K562 (cell line): ENCODE results near the gene TTC22. TPM values are rescaled to one million over a fixed set of nuclear protein-coding genes. Genes with fewer than 3 reads are reported as not detected.

ENCODE experiments used
- ATAC-seq: fragments of 200-7000 bp; cut with Tn5 transposase; 3 replicates; pipeline ENCODE4 v1.9.1; 2020; ENCODE audit warnings: moderate library complexity
- BruUV-seq: library from RNA; stranded (reverse); fragments of 400-500 nt; replicated peaks from 2 replicates; lab custom pipeline; 2021; lab: Mats Ljungman, UMichigan
- CTCF ChIA-PET: fragments of 300-600 bp; formaldehyde crosslinking; extraction: SDS; loops from one replicate; lab custom pipeline; 2021; ENCODE audit warnings: low intra/inter-chr PET ratio; lab: Yijun Ruan, JAX
- POLR2A ChIA-PET: fragments of 300-600, 350-650 bp; sonication (Branson Sonifier 250); formaldehyde crosslinking; extraction: SDS; loops from one replicate; lab custom pipeline; 2021; ENCODE audit warnings: antibody characterized with exemption, inconsistent platforms; lab: Yijun Ruan, JAX
- DNase-seq, 4 experiments: peaks; one replicate each; pipeline versions ENCODE4 v3.0.0 to v3.0.0-alpha.2; 2011 to 2018; ENCODE audit warnings: low spot score in 3 of 4, mixed read lengths in 3 of 4; ENCODE audit errors: extremely low read depth in 1 of 4
- FAIRE-seq: peaks from 2 replicates; lab custom pipeline; 2011; peaks lifted over from hg19 to GRCh38; lab: Jason Lieb, UNC
- H2AFZ ChIP-seq: 2 replicates; pipeline ENCODE4 v1.6.0; 2011; ENCODE audit warnings: low read depth, low read length, control low read depth, inconsistent platforms
- H3K27ac ChIP-seq: fragments of 200-600 bp; 3 replicates; pipeline ENCODE4 v1.8.0; 2011; ENCODE audit warnings: low read depth, mild to moderate bottlenecking, control low read depth, inconsistent platforms, low read length, moderate library complexity, mixed read lengths; ENCODE audit errors: extremely low read depth
- H3K27me3 ChIP-seq, 2 experiments: fragments of 300-600 bp in 1 of 2; 2 replicates in 1 of 2; 3 replicates in 1 of 2; pipeline versions ENCODE4 v1.6.0 to v1.8.0; 2011; ENCODE audit warnings: inconsistent platforms in 2 of 2, low read length in 2 of 2, mild to moderate bottlenecking in 1 of 2, mixed read lengths in 1 of 2, moderate library complexity in 1 of 2; ENCODE audit not compliant: control insufficient read depth in 2 of 2, insufficient read depth in 2 of 2
- H3K36me3 ChIP-seq: fragments of 300-600 bp; 3 replicates; pipeline ENCODE4 v1.8.0; 2011; ENCODE audit warnings: mild to moderate bottlenecking, low read length, inconsistent platforms; ENCODE audit not compliant: control insufficient read depth, insufficient read depth
- H3K4me1 ChIP-seq, 2 experiments: fragments of 200-600 bp in 1 of 2; replicated peaks in 1 of 2; 2 replicates in 1 of 2; 3 replicates in 1 of 2; pipeline versions ENCODE4 v1.5.1 to v1.8.0; 2011; ENCODE audit warnings: inconsistent platforms in 2 of 2, low read length in 2 of 2, mild to moderate bottlenecking in 1 of 2, mixed read lengths in 1 of 2, moderate library complexity in 1 of 2; ENCODE audit not compliant: control insufficient read depth in 2 of 2, insufficient read depth in 2 of 2
- H3K4me2 ChIP-seq: 2 replicates; pipeline ENCODE4 v1.6.1; 2011; ENCODE audit warnings: low read length, control low read depth, inconsistent platforms, mixed read lengths; ENCODE audit not compliant: insufficient read depth
- H3K4me3 ChIP-seq: fragments of 200-600 bp; sonication (generic), shearing (Covaris generic); 2 replicates; pipeline ENCODE4 v1.5.1; 2016; ENCODE audit warnings: control low read depth, inconsistent platforms
- H3K79me2 ChIP-seq: fragments of 200-600 bp; 3 replicates; pipeline ENCODE4 v1.8.0; 2011; ENCODE audit warnings: low read length, inconsistent platforms; ENCODE audit not compliant: control insufficient read depth, insufficient read depth
- H3K9ac ChIP-seq, 2 experiments: 2 replicates each; pipeline versions ENCODE4 v1.6.0 to v1.6.1; 2011; ENCODE audit warnings: low read depth in 2 of 2, low read length in 2 of 2, control low read depth in 1 of 2, inconsistent platforms in 1 of 2, mild to moderate bottlenecking in 1 of 2, mixed read lengths in 1 of 2; ENCODE audit not compliant: insufficient read depth in 1 of 2
- H3K9me1 ChIP-seq: one replicate; pipeline ENCODE4 v1.6.0; 2011; ENCODE audit warnings: inconsistent platforms, mild to moderate bottlenecking, low read length, moderate library complexity; ENCODE audit not compliant: control insufficient read depth, insufficient read depth
- H3K9me3 ChIP-seq: replicated peaks from 2 replicates; pipeline ENCODE4 v1.5.1; 2011; ENCODE audit warnings: low read depth, low read length, inconsistent platforms; ENCODE audit not compliant: control insufficient read depth, insufficient read depth
- H4K20me1 ChIP-seq: replicated peaks from 2 replicates; pipeline ENCODE4 v1.6.1; 2011; ENCODE audit warnings: low read length, inconsistent platforms, mixed read lengths; ENCODE audit not compliant: control insufficient read depth, insufficient read depth
- C11orf30 ChIP-seq: fragments of 450-650 bp; IDR thresholded peaks from 2 replicates; pipeline ENCODE4 v1.6.1; 2016; ENCODE audit warnings: low read depth, mild to moderate bottlenecking
- DIDO1 ChIP-seq: fragments of 450-650 bp; IDR thresholded peaks from 2 replicates; pipeline ENCODE4 v1.6.1; 2016; ENCODE audit warnings: low read depth, missing biosample characterization, missing genetic modification characterization
- E2F8 ChIP-seq: fragments of 450-650 bp; IDR thresholded peaks from 2 replicates; pipeline ENCODE4 v1.7.1; 2018; ENCODE audit warnings: mild to moderate bottlenecking, low read depth; ENCODE audit not compliant: partially characterized antibody
- ETV1 ChIP-seq: fragments of 450-650 bp; conservative IDR thresholded peaks from 2 replicates; pipeline ENCODE4 v1.6.1; 2016; ENCODE audit warnings: missing genetic modification characterization, control low read depth, low read depth, missing compliant biosample characterization
- HDAC3 ChIP-seq: fragments of 450-650 bp; IDR thresholded peaks from 2 replicates; pipeline ENCODE4 v1.6.1; 2018; ENCODE audit warnings: borderline replicate concordance, mild to moderate bottlenecking, moderate library complexity; ENCODE audit not compliant: partially characterized antibody
- HES1 ChIP-seq: fragments of 450-650 bp; IDR thresholded peaks from 2 replicates; pipeline ENCODE4 v1.6.1; 2016; ENCODE audit warnings: low read depth, mild to moderate bottlenecking, moderate library complexity
- HOMEZ ChIP-seq: fragments of 250-450 bp; sonication (Bioruptor Pico); IDR thresholded peaks from 2 replicates; pipeline ENCODE4 v1.4.0; 2020; ENCODE audit warnings: mild to moderate bottlenecking, moderate library complexity
- RFX7 ChIP-seq: fragments of 250-450 bp; sonication (Bioruptor Pico); IDR thresholded peaks from 2 replicates; pipeline ENCODE4 v1.5.1; 2021; ENCODE audit warnings: mild to moderate bottlenecking
- TBP ChIP-seq: optimal IDR thresholded peaks from 2 replicates; pipeline ENCODE3; 2011; ENCODE audit warnings: low read depth, low read length, improper control_type of control experiment
- TSC22D4 ChIP-seq: fragments of 450-650 bp; IDR thresholded peaks from 2 replicates; pipeline ENCODE4 v1.6.1; 2016; ENCODE audit warnings: missing genetic modification characterization, missing biosample characterization, control low read depth
- ZNF354B ChIP-seq: fragments of 250-450 bp; sonication (Bioruptor Pico); IDR thresholded peaks from 2 replicates; pipeline ENCODE4 v1.4.0; 2020
- ZNF444 ChIP-seq: fragments of 250-450 bp; sonication (Bioruptor Pico); IDR thresholded peaks from 2 replicates; pipeline ENCODE4 v1.4.0; 2020; ENCODE audit warnings: mild to moderate bottlenecking, moderate library complexity
- WGBS: fragments of 100-300 bp; shearing (Covaris generic); methylation state at CpG from one replicate; pipeline ENCODE4 v1.1.6; 2016; ENCODE audit warnings: low coverage, mixed read lengths; ENCODE audit not compliant: insufficient coverage; ENCODE audit errors: missing lambda C conversion rate; 5-methylcytosine and 5-hydroxymethylcytosine counted together
- in situ Hi-C: fragments of 300-500 bp; cut with MboI; formaldehyde crosslinking; loops from 4 replicates; pipeline ENCODE4 v1.15.0; 2018; ENCODE audit warnings: inconsistent platforms, mixed read lengths
- intact Hi-C: fragments of 100-400 bp; cut with micrococcal nuclease; formaldehyde crosslinking; loops from 2 replicates; pipeline ENCODE4 v1.14.2; 2022
- polyA plus RNA-seq, 8 experiments: library from polyadenylated mRNA; depleted of rRNA in 4 of 8; stranded (reverse) in 5 of 8; unstranded in 3 of 8; fragments of >200 nt; fragmentation: Nextera tagmentation in 2 of 8; fragmentation: Illumina TruSeq in 1 of 8; extraction: Ambion mirVana in 2 of 8; extraction: Trizol in 1 of 8; gene quantifications; 2 replicates each; pipeline versions ENCODE4 v1.2.1 to v1.2.3, GENCODE V29; 2011 to 2014; ENCODE audit warnings: inconsistent platforms in 1 of 8, missing spikeins in 1 of 8
- total RNA-seq, 7 experiments: library from RNA; depleted of rRNA in 6 of 7; stranded (reverse); fragments of >200 nt in 6 of 7; fragmentation: Illumina TruSeq in 2 of 7; extraction: Trizol in 2 of 7; gene quantifications; 2 replicates each; pipeline versions ENCODE4 v1.2.1 to v1.2.3, GENCODE V29; 2011 to 2021; ENCODE audit warnings: low replicate concordance in 1 of 7

The TTC22 gene
- total and polyA plus RNA-seq, 9 of the 15 experiments (the other 6 are each of a cell fraction or from before 2014, with no cell fraction given): 0.07 TPM; not detected in 8

GRCh38 chr1:54836594-54836993 is 35.5 kb upstream of the TTC22 start:
- peaks cover 16 to 31% of the 10 kb centered on the region in 2 experiments; a peak in 4 of 5 replicates for H3K27me3 ChIP-seq
- intact Hi-C loops: no loop called here
- H3K79me2 ChIP-seq: no peaks in the 10 kb centered on the region
- no TSS peak for BruUV-seq
- H3K36me3 ChIP-seq: no peaks in the 10 kb centered on the region
- H2AFZ ChIP-seq: no peak overlapping the region
- no peak overlapping the region for H3K27ac ChIP-seq
- ChIA-PET POLR2A (no interaction called here), CTCF (no interaction called here)
- no peak overlapping the region for H3K4me3 ChIP-seq
- H3K9me1 ChIP-seq: no peaks in the 10 kb centered on the region
- no peak for TF ChIP-seq ZNF444
- no peak for TF ChIP-seq HDAC3
- TF ChIP-seq C11orf30: no peak
- DNase-seq: no peak
- H3K9ac ChIP-seq: no peak overlapping the region
- FAIRE-seq: no peak
- H4K20me1 ChIP-seq: no peaks in the 10 kb centered on the region
- H3K4me2 ChIP-seq: no peak overlapping the region
- in situ Hi-C loops: no loop called here
- ATAC-seq: no peak
- no peaks in the 10 kb centered on the region for H3K9me3 ChIP-seq
- H3K4me1 ChIP-seq: no peaks in the 10 kb centered on the region
- WGBS: 0% methylated on average over 8 of the region's 8 CpGs

GRCh38 chr1:54835970-54836369 is 34.8 kb upstream of the TTC22 start:
- ATAC-seq (no peak), DNase-seq (no peak), FAIRE-seq (no peak)
- POLR2A ChIA-PET: interaction anchor here (1.6 kb wide), 1 partner anchor 13 kb away, joined by 6 read pairs; no protein-coding TSS in a partner anchor
- H2AFZ ChIP-seq: no peak overlapping the region
- in situ Hi-C loops (no loop called here), intact Hi-C loops (no loop called here)
- no peaks in the 10 kb centered on the region for H3K9me1 ChIP-seq
- no peak overlapping the region for H3K27ac ChIP-seq
- H3K4me1 ChIP-seq: no peaks in the 10 kb centered on the region
- 8% methylated on average over 2 of the region's 5 CpGs for WGBS
- H3K4me2 ChIP-seq: no peak overlapping the region
- H3K4me3 ChIP-seq: no peak overlapping the region
- no TSS peak for BruUV-seq
- H3K9me3 ChIP-seq: no peaks in the 10 kb centered on the region
- peaks cover 16 to 35% of the 10 kb centered on the region in 2 experiments; a peak in 4 of 5 replicates for H3K27me3 ChIP-seq
- H4K20me1 ChIP-seq: no peaks in the 10 kb centered on the region
- no peaks in the 10 kb centered on the region for H3K79me2 ChIP-seq
- no peak overlapping the region for H3K9ac ChIP-seq
- H3K36me3 ChIP-seq: no peaks in the 10 kb centered on the region
- CTCF ChIA-PET: no interaction called here
- TF ChIP-seq DIDO1: no peak
- no peak for TF ChIP-seq TBP
- TF ChIP-seq HES1: no peak
- no peak for TF ChIP-seq E2F8
- no peak for TF ChIP-seq HOMEZ
- TF ChIP-seq ETV1 (tag): no peak
- TF ChIP-seq ZNF354B (CRISPR knock-in tag): no peak
- no peak for TF ChIP-seq RFX7
- TF ChIP-seq TSC22D4 (tag): no peak
